WTC11 (cell line): ENCODE data around the gene HCFC2. TPM values are rescaled to one million over a fixed set of nuclear protein-coding genes. Genes with fewer than 3 reads are reported as not detected.
A peak's percentile ranks its signal among the peaks of the same experiment; 100 is the strongest.

Experiments used
- ATAC-seq: fragments of 200-7000 bp; cut with Tn5 transposase; 2 replicates; pipeline ENCODE4 v1.10.0; 2021; ENCODE audit warnings: mild to moderate bottlenecking, moderate library complexity
- CTCF ChIA-PET: fragments of 300-600 bp; sonication (Branson Sonifier 250); formaldehyde crosslinking; loops from one replicate; lab custom pipeline; 2021; ENCODE audit warnings: antibody characterized with exemption; lab: Charles Lee
- POLR2A ChIA-PET: fragments of 350-600 bp; sonication (Branson Sonifier 250); formaldehyde crosslinking; loops from one replicate; lab custom pipeline; 2021; ENCODE audit warnings: antibody characterized with exemption; lab: Charles Lee
- DNase-seq: peaks from one replicate; pipeline ENCODE4 v3.0.0; 2021; ENCODE audit warnings: low spot score
- H3K27ac Mint-ChIP-seq: 2 replicates; pipeline ENCODE4 v1.8.0; 2021; ENCODE audit warnings: mixed read lengths
- H3K27me3 Mint-ChIP-seq: 2 replicates; pipeline ENCODE4 v1.8.0; 2021; ENCODE audit warnings: low read depth, mild to moderate bottlenecking, moderate library complexity, mixed read lengths
- H3K36me3 Mint-ChIP-seq: 2 replicates; pipeline ENCODE4 v1.8.0; 2021; ENCODE audit warnings: mixed read lengths
- H3K4me1 Mint-ChIP-seq: 2 replicates; pipeline ENCODE4 v1.8.0; 2022; ENCODE audit warnings: mixed read lengths
- H3K4me3 Mint-ChIP-seq: 2 replicates; pipeline ENCODE4 v1.8.0; 2021; ENCODE audit warnings: mild to moderate bottlenecking, moderate library complexity, mixed read lengths
- H3K9me3 Mint-ChIP-seq: 2 replicates; pipeline ENCODE4 v1.8.0; 2021; ENCODE audit warnings: mixed read lengths
- AR ChIP-seq: fragments of 250-450 bp; sonication (Bioruptor Pico); IDR thresholded peaks from 2 replicates; pipeline ENCODE4 v1.9.0; 2021; ENCODE audit warnings: mild to moderate bottlenecking
- ARID4B ChIP-seq: sonication (generic); formaldehyde crosslinking; IDR thresholded peaks from 2 replicates; pipeline ENCODE4 v1.8.0; 2023; ENCODE audit warnings: missing genetic modification reagents, mild to moderate bottlenecking, borderline replicate concordance
- ATF3 ChIP-seq: sonication (generic); formaldehyde crosslinking; conservative IDR thresholded peaks from 2 replicates; pipeline ENCODE4 v1.8.1; 2022; ENCODE audit warnings: mild to moderate bottlenecking, missing genetic modification reagents
- CBFB ChIP-seq: sonication (generic); formaldehyde crosslinking; IDR thresholded peaks from 2 replicates; pipeline ENCODE4 v1.8.1; 2022; ENCODE audit warnings: mild to moderate bottlenecking, low read depth, missing genetic modification reagents
- CREM ChIP-seq: sonication (generic); formaldehyde crosslinking; IDR thresholded peaks from 2 replicates; pipeline ENCODE4 v1.8.1; 2022; ENCODE audit warnings: mild to moderate bottlenecking, missing genetic modification reagents, moderate library complexity
- E2F1 ChIP-seq: sonication (generic); formaldehyde crosslinking; IDR thresholded peaks from 2 replicates; pipeline ENCODE4 v1.8.0; 2022; ENCODE audit warnings: mild to moderate bottlenecking, missing genetic modification reagents
- KAT7 ChIP-seq: sonication (generic); formaldehyde crosslinking; IDR thresholded peaks from 2 replicates; pipeline ENCODE4 v1.8.1; 2023; ENCODE audit warnings: missing genetic modification reagents, mild to moderate bottlenecking, borderline replicate concordance
- NR1H2 ChIP-seq: sonication (generic); formaldehyde crosslinking; IDR thresholded peaks from 2 replicates; pipeline ENCODE4 v1.9.0; 2021; ENCODE audit warnings: mild to moderate bottlenecking, moderate library complexity, missing genetic modification reagents
- PREB ChIP-seq: sonication (generic); formaldehyde crosslinking; IDR thresholded peaks from 2 replicates; pipeline ENCODE4 v1.8.1; 2022; ENCODE audit warnings: mild to moderate bottlenecking, missing genetic modification reagents, moderate library complexity, borderline replicate concordance
- TP53 ChIP-seq: sonication (generic); formaldehyde crosslinking; IDR thresholded peaks from 2 replicates; pipeline ENCODE4 v1.8.1; 2023; ENCODE audit warnings: mild to moderate bottlenecking, missing genetic modification reagents
- ZBTB21 ChIP-seq: sonication (generic); formaldehyde crosslinking; IDR thresholded peaks from 2 replicates; pipeline ENCODE4 v1.8.1; 2023; ENCODE audit warnings: mild to moderate bottlenecking, missing genetic modification reagents, borderline replicate concordance
- ZMAT4 ChIP-seq: fragments of 250-450 bp; sonication (Bioruptor Pico); IDR thresholded peaks from 2 replicates; pipeline ENCODE4 v1.9.0; 2021; ENCODE audit warnings: mild to moderate bottlenecking
- ZNF423 ChIP-seq: fragments of 250-450 bp; sonication (Bioruptor Pico); IDR thresholded peaks from 2 replicates; pipeline ENCODE4 v2.1.2; 2022; ENCODE audit warnings: mild to moderate bottlenecking, moderate library complexity
- ZSCAN18 ChIP-seq: fragments of 250-450 bp; sonication (Bioruptor Pico); IDR thresholded peaks from 2 replicates; pipeline ENCODE4 v2.1.2; 2022; ENCODE audit warnings: mild to moderate bottlenecking, moderate library complexity
- total RNA-seq: library from RNA; stranded (reverse); gene quantifications from 3 replicates; pipeline ENCODE4 v1.2.3, GENCODE V29; 2021

The HCFC2 gene
- total RNA-seq, 1 experiment from 2014 or later: 1.6 TPM

- Mint-ChIP-seq H3K27me3 (peaks cover 7% of the 10 kb centered on the region), H3K9me3 (no peaks in the 10 kb centered on the region), H3K27ac (peak overlapping the region; percentile 88), H3K4me3 (no peak overlapping the region), H3K4me1 (peaks cover 28% of the 10 kb centered on the region), H3K36me3 (no peaks in the 10 kb centered on the region)
- DNase-seq (no peak), ATAC-seq (peak; percentile 62)
- peak; percentile 57; the same call in 1 of the 2 replicates for TF ChIP-seq ZNF423
- TF ChIP-seq PREB (CRISPR knock-in tag): no peak
- ChIA-PET CTCF (interaction anchor here (1.4 to 2.4 kb wide), 2 partner anchors 10 to 54 kb away, joined by 4 to 16 read pairs; partner anchors contain the start of gene HCFC2), POLR2A (interaction anchor here (1.0 kb wide), 1 partner anchor 9 kb away, joined by 3 read pairs; the partner anchor contains the start of gene HCFC2)
Observed at GRCh38 chr12:104054681-104055346, 9.5 kb upstream of the HCFC2 start.

- no peaks in the 10 kb centered on the region for H3K36me3 Mint-ChIP-seq
- 0 out of 2 replicates have a peak overlapping the region, but pooled peaks have one; percentile 23 for H3K27ac Mint-ChIP-seq
- no peak for TF ChIP-seq ZSCAN18
- no peak for TF ChIP-seq ZBTB21 (CRISPR knock-in tag)
- TF ChIP-seq ZMAT4: no peak
- no peak for TF ChIP-seq TP53 (CRISPR knock-in tag)
- no peak for TF ChIP-seq ARID4B
- TF ChIP-seq AR: no peak
- TF ChIP-seq CREM (CRISPR knock-in tag): no peak
- TF ChIP-seq ATF3: no peak
- no peak for TF ChIP-seq CBFB (CRISPR knock-in tag)
- no peak for TF ChIP-seq E2F1 (CRISPR knock-in tag)
- TF ChIP-seq NR1H2: no peak
- no peak for TF ChIP-seq KAT7 (CRISPR knock-in tag)
- TF ChIP-seq, all 79 proteins: peak for 0
- DNase-seq (no peak), ATAC-seq (no peak)
- Mint-ChIP-seq H3K9me3 (no peaks in the 10 kb centered on the region), H3K4me3 (no peak overlapping the region), H3K4me1 (peaks cover 22% of the 10 kb centered on the region), H3K27me3 (peaks cover 9% of the 10 kb centered on the region; the same call in 1 of the 2 replicates)
- ChIA-PET CTCF (interaction anchor here (0.6 to 2.4 kb wide), 3 partner anchors 9 to 302 kb away, joined by 3 to 16 read pairs (median 4); partner anchors contain the start of gene HCFC2), POLR2A (no interaction called here)
Observed at GRCh38 chr12:104055686-104056388, 8.5 kb upstream of the HCFC2 start.
